ENCODE data around the gene DOCK3. TPM values are rescaled to one million over a fixed set of nuclear protein-coding genes. Genes with fewer than 3 reads are reported as not detected.
"Not testable (repeated sequence)": the region's sequence is repeated elsewhere in the genome, so short reads cannot be mapped to it uniquely, and the experiment has no call there.

Gene DOCK3
- total and polyA plus RNA-seq, 5 donors, result 1.9 to 5.2 (median 4.2) TPM

DNA sequence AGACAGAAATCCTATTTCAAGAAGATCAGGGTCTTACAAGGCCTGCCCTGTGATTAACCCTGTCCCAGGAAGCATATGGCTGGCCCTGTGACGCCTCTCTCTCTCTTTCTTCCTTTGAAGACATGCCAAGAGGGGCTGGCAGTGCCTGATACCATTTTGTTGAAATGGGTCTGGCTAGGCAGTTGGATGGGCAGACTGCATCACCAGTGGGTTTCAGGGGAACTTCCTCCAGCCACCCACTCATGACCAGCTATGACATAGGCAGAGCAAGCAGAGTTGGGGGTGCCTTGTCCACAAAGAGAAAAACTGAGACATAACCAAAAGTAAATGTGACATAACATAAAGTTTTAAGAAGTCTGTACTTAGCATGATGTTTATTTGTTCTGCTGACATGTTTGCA is 679.0 kb downstream of the DOCK3 start:
- no peaks in the 10 kb centered on the region for H3K27me3 ChIP-seq (ENCODE audit: control insufficient read depth, insufficient read depth)
- H3K9me3 ChIP-seq (ENCODE audit: control insufficient read depth, low read length), result no peaks in the 10 kb centered on the region
- 53% methylated on average over 1 of the region's 1 CpG for WGBS
- no peak for DNase-seq
- no peaks in the 10 kb centered on the region for H3K4me1 ChIP-seq (ENCODE audit: control insufficient read depth, insufficient read depth, low read length)
- H3K4me3 ChIP-seq (ENCODE audit: low read length), result no peak overlapping the region
- intact Hi-C loops (cut with DNase I), result no loop called here
- ATAC-seq, result no peak
- H3K27ac ChIP-seq (ENCODE audit: low read length), result no peak overlapping the region

GRCh38 chr3:51354172-51354571 is 679.4 kb downstream of the DOCK3 start:
- Histone ChIP-seq H3K27ac (ENCODE audit: low read length) (no peak overlapping the region), H3K9me3 (ENCODE audit: control insufficient read depth, low read length) (no peaks in the 10 kb centered on the region), H3K4me1 (ENCODE audit: control insufficient read depth, insufficient read depth, low read length) (no peaks in the 10 kb centered on the region), H3K4me3 (ENCODE audit: low read length) (no peak overlapping the region), H3K27me3 (ENCODE audit: control insufficient read depth, insufficient read depth) (no peaks in the 10 kb centered on the region)
- intact Hi-C loops (cut with DNase I), result no loop called here
- 92% methylated on average over 2 of the region's 2 CpGs for WGBS
- ATAC-seq (no peak), DNase-seq (no peak)

- Histone ChIP-seq H3K4me1 (ENCODE audit: control insufficient read depth, insufficient read depth, low read length) (no peaks in the 10 kb centered on the region), H3K4me3 (ENCODE audit: low read length) (no peak overlapping the region), H3K9me3 (ENCODE audit: control insufficient read depth, low read length) (no peaks in the 10 kb centered on the region), H3K27ac (ENCODE audit: low read length) (no peak overlapping the region), H3K27me3 (ENCODE audit: control insufficient read depth, insufficient read depth) (no peaks in the 10 kb centered on the region)
- DNase-seq, result no peak
- ATAC-seq, result no peak
- intact Hi-C loops (cut with DNase I), result no loop called here
- 85% methylated on average over 9 of the region's 9 CpGs for WGBS
Observed at GRCh38 chr3:51354731-51355615, 680.2 kb downstream of the DOCK3 start.

DNA sequence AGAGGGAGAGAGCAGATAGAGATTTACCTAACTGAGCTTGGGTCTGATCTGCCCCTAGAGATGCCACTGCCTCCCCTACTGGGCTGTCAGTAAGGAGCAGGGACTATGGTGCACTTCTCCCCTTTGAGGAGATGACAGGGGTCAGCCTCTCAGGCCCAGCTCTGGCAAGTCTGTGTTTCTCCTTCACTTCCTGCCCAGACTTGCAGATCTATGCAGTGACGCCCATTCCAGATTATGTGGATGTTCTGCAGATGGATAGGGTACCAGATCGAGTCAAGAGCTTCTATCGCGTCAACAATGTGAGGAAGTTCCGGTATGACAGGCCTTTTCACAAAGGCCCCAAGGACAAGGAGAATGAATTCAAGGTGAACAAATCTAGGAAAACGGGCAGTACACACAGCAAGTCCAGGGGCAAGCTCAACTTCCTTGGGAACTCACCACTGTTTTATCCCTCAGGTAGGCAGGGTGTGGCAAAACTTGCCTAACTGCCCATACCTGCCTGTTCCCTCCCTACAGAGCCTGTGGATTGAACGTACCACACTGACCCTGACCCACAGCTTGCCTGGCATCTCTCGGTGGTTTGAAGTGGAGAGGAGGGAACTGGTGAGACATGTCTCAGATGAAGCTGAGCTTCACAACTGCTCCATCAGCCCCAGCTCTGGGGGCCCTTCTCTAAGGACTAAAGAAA is 681.3 kb downstream of the DOCK3 start:
- Histone ChIP-seq H3K27ac (ENCODE audit: low read length) (no peak overlapping the region), H3K4me3 (ENCODE audit: low read length) (no peak overlapping the region), H3K9me3 (ENCODE audit: control insufficient read depth, low read length) (no peaks in the 10 kb centered on the region), H3K4me1 (ENCODE audit: control insufficient read depth, insufficient read depth, low read length) (no peaks in the 10 kb centered on the region), H3K27me3 (ENCODE audit: control insufficient read depth, insufficient read depth) (no peaks in the 10 kb centered on the region)
- WGBS, result 70% methylated on average over 8 of the region's 8 CpGs
- ATAC-seq (no peak), DNase-seq (no peak)
- intact Hi-C loops (cut with DNase I), result no loop called here

DNA sequence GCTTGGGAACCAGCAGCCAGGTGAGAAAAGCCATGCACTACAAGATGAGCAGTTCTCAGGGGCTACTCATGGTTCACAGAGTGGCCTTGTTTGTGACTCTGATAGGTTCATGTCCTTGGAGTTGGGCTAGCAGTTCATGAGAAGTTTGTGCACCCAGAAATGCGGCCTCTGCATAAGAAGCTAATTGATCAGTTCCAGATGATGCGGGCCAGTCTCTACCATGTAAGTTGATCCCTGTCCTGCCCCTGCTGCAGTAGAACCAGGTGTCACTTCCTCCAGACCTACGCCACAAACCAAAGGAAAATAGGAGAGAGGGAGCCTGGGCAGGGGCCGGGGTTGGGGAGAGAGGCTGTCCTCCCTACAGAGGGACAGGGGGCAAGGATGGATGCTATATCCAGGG is 683.1 kb downstream of the DOCK3 start:
- H3K27ac ChIP-seq (ENCODE audit: low read length), result no peak overlapping the region
- H3K27me3 ChIP-seq (ENCODE audit: control insufficient read depth, insufficient read depth), result no peaks in the 10 kb centered on the region
- WGBS, result 64% methylated on average over 4 of the region's 4 CpGs
- no peak overlapping the region for H3K4me3 ChIP-seq (ENCODE audit: low read length)
- no peak for ATAC-seq
- no peaks in the 10 kb centered on the region for H3K9me3 ChIP-seq (ENCODE audit: control insufficient read depth, low read length)
- DNase-seq, result no peak
- intact Hi-C loops (cut with DNase I), result no loop called here
- no peaks in the 10 kb centered on the region for H3K4me1 ChIP-seq (ENCODE audit: control insufficient read depth, insufficient read depth, low read length)

DNA sequence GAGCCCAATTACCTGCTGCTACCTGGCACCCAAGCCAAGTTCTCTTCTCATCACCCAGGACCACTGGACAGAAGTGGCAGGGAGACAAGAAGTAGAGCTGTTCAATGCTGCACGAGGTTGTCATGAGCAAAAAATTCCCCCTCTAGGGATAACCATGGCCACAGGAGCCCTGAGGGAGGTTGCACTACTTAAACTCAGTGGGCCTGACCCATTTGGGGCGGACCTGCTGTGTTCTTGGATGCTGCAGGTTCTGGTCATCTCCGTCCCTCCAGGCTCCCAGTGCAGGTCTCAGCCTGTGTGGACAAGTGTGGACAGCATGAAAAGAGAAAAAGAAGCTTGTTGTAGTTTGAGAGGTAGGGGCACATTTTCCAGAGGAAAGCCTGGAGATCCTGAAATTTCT is 684.3 kb downstream of the DOCK3 start:
- DNase-seq, result no peak
- intact Hi-C loops (cut with DNase I), result no loop called here
- Histone ChIP-seq H3K27me3 (ENCODE audit: control insufficient read depth, insufficient read depth) (no peaks in the 10 kb centered on the region), H3K9me3 (ENCODE audit: control insufficient read depth, low read length) (no peaks in the 10 kb centered on the region), H3K27ac (ENCODE audit: low read length) (no peak overlapping the region), H3K4me3 (ENCODE audit: low read length) (no peak overlapping the region), H3K4me1 (ENCODE audit: control insufficient read depth, insufficient read depth, low read length) (no peaks in the 10 kb centered on the region)
- 56% methylated on average over 3 of the region's 3 CpGs for WGBS
- ATAC-seq, result no peak

- WGBS, result 80% methylated on average over 3 of the region's 3 CpGs
- intact Hi-C loops (cut with DNase I), result loop anchor here in 1 of 4 donors (10.0 kb wide), 1 partner anchor 256 kb away; no protein-coding TSS in a partner anchor
- no peak overlapping the region for H3K4me3 ChIP-seq (ENCODE audit: low read length)
- H3K9me3 ChIP-seq (ENCODE audit: control insufficient read depth, low read length), result no peaks in the 10 kb centered on the region
- no peak for ATAC-seq
- H3K27me3 ChIP-seq (ENCODE audit: control insufficient read depth, insufficient read depth), result no peaks in the 10 kb centered on the region
- no peak overlapping the region for H3K27ac ChIP-seq (ENCODE audit: low read length)
- no peak for DNase-seq
- no peaks in the 10 kb centered on the region for H3K4me1 ChIP-seq (ENCODE audit: control insufficient read depth, insufficient read depth, low read length)
Observed at GRCh38 chr3:51360806-51361205, 686.1 kb downstream of the DOCK3 start.

GRCh38 chr3:51361746-51362145 is 687.0 kb downstream of the DOCK3 start:
- WGBS, result 89% methylated on average over 6 of the region's 6 CpGs
- ATAC-seq, result no peak
- Histone ChIP-seq H3K27me3 (ENCODE audit: control insufficient read depth, insufficient read depth) (no peaks in the 10 kb centered on the region), H3K4me3 (ENCODE audit: low read length) (no peak overlapping the region), H3K4me1 (ENCODE audit: control insufficient read depth, insufficient read depth, low read length) (no peaks in the 10 kb centered on the region), H3K27ac (ENCODE audit: low read length) (no peak overlapping the region), H3K9me3 (ENCODE audit: control insufficient read depth, low read length) (no peaks in the 10 kb centered on the region)
- intact Hi-C loops (cut with DNase I), result loop anchor here in 1 of 4 donors (10.0 kb wide), 1 partner anchor 257 kb away; no protein-coding TSS in a partner anchor
- no peak for DNase-seq

DNA sequence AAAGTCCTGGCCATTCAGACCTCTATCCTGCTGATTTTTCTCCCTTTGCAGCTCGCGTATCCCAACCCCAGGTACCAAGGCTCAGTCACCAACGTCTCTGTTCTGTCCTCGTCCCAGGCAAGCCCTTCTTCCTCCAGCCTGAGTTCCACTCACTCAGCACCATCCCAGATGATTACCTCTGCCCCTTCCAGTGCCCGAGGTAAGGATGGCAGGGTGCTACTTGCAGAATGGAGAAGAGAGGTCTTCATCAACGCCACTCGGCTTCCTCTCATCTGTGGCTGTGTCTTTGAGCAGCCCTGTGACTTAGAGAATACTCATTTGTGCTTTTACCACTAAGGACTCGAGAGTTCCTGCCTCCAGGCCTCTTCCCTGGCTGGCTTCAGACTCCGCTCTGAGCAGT is 687.7 kb downstream of the DOCK3 start:
- Histone ChIP-seq H3K9me3 (ENCODE audit: control insufficient read depth, low read length) (no peaks in the 10 kb centered on the region), H3K4me1 (ENCODE audit: control insufficient read depth, insufficient read depth, low read length) (no peaks in the 10 kb centered on the region), H3K27ac (ENCODE audit: low read length) (no peak overlapping the region), H3K27me3 (ENCODE audit: control insufficient read depth, insufficient read depth) (no peaks in the 10 kb centered on the region), H3K4me3 (ENCODE audit: low read length) (no peak overlapping the region)
- WGBS, result 83% methylated on average over 9 of the region's 9 CpGs
- intact Hi-C loops (cut with DNase I), result loop anchor here in 1 of 4 donors (10.0 kb wide), 1 partner anchor 258 kb away; no protein-coding TSS in a partner anchor
- ATAC-seq (no peak), DNase-seq (no peak)

DNA sequence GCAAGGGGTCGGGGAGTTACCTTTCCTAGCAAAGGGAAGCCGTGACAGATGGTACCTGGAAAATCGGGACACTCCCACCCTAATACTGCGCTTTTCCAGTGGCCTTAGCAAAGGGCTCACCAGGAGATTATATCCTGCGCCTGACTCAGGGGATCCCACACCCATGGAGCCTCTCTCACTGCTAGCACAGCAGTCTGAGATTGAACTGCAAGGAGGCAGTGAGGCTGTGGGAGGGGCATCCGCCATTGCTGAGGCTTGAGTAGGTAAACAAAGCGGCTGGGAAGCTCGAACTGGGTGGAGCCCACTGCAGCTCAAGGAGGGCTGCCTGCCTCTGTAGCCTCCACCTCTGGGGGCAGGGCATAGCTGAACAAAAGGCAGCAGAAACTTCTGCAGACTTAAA is 693.5 kb downstream of the DOCK3 start:
- not testable (repeated sequence) for H3K9me3 ChIP-seq (ENCODE audit: control insufficient read depth, low read length); ATAC-seq; H3K4me3 ChIP-seq (ENCODE audit: low read length); DNase-seq; H3K27ac ChIP-seq (ENCODE audit: low read length); H3K27me3 ChIP-seq (ENCODE audit: control insufficient read depth, insufficient read depth); H3K4me1 ChIP-seq (ENCODE audit: control insufficient read depth, insufficient read depth, low read length)
- 88% methylated on average over 8 of the region's 8 CpGs for WGBS
- intact Hi-C loops (cut with DNase I), result loop anchor here in 1 of 4 donors (10.0 kb wide), 1 partner anchor 263 kb away; no protein-coding TSS in a partner anchor

GRCh38 chr3:51371943-51372557 is 697.3 kb downstream of the DOCK3 start:
- Histone ChIP-seq H3K27ac (ENCODE audit: low read length) (no peak overlapping the region), H3K4me1 (ENCODE audit: control insufficient read depth, insufficient read depth, low read length) (no peaks in the 10 kb centered on the region), H3K9me3 (ENCODE audit: control insufficient read depth, low read length) (no peaks in the 10 kb centered on the region), H3K4me3 (ENCODE audit: low read length) (no peak overlapping the region), H3K27me3 (ENCODE audit: control insufficient read depth, insufficient read depth) (no peaks in the 10 kb centered on the region)
- peak; percentile 22 to 34 for ATAC-seq
- intact Hi-C loops (cut with DNase I), result loop anchor here in 2 of 4 donors (2.0 to 5.0 kb wide), 2 partner anchors 755 kb away; partner anchors contain the start of gene MAPKAPK3 (in 2 of the 2)
- WGBS, result 25% methylated on average over 4 of the region's 4 CpGs
- DNase-seq, result no peak
